AG04449 (cell line): ENCODE data around the gene URAD.
A peak's percentile ranks its signal among the peaks of the same experiment; 100 is the strongest.

Experiments
- CTCF ChIA-PET: fragments of 350-600 bp; formaldehyde crosslinking; extraction: SDS; loops from one replicate; lab custom pipeline; 2021; ENCODE audit warnings: antibody characterized with exemption; lab: Yijun Ruan, JAX
- POLR2A ChIA-PET: fragments of 400-600, 350-600 bp; formaldehyde crosslinking; extraction: SDS; loops from one replicate; lab custom pipeline; 2020; ENCODE audit warnings: antibody characterized with exemption, inconsistent platforms; lab: Yijun Ruan, JAX
- DNase-seq: peaks from one replicate; pipeline ENCODE4 v3.0.0-alpha.2; 2010; ENCODE audit warnings: low read depth, low spot score
- H3K4me3 ChIP-seq: 2 replicates; pipeline ENCODE4 v1.5.1; 2011; ENCODE audit warnings: low read depth, mild to moderate bottlenecking, control low read depth, low read length
- TF ChIP-seq, protein P1 (sequence below): IDR thresholded peaks from one replicate; pipeline ENCODE4 v1.5.1; 2011; ENCODE audit warnings: mild to moderate bottlenecking, moderate library complexity, low read length, control low read depth, inconsistent platforms; ENCODE audit not compliant: insufficient read depth; ENCODE audit errors: missing control alignments

The URAD gene

DNA sequence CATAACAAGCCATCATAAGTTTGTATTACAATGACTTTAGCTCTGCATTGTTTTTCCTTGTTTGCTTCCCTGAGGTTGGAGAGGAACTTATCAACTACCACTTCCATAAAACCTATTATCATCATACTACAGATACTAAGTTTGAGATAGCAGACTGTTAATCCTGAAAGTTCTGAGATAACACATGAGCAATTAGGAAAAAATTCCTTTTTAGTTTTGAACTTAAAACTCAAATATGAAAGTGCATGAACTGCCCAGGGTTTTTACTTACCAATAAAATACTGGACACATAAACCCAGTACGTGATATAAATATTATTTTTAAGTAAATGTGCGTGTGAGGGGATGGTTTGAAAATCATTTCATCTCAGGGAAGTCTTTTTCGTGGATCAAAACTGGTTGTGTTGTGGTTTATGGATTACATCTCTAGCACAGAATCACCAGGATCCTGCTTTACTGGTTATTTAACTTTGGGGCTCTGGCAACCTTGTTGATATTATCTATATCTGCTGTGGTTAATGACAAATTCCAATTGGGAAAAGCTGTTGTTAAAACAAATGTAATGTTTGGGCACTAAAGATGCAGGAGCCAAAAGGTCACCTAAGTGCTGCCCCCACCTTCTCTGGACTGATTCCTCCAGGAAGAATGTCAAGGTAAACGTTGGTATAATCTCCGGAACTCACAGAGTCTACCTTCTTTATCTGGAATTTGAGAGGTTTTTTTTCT, 31.8 kb downstream of the URAD start:
- ChIA-PET POLR2A (no interaction called here), CTCF (interaction anchor here (0.9 to 6.2 kb wide), 9 partner anchors 11 to 422 kb away, joined by 3 to 111 read pairs (median 3); no protein-coding TSS in a partner anchor)
- TF ChIP-seq, protein P1, sequence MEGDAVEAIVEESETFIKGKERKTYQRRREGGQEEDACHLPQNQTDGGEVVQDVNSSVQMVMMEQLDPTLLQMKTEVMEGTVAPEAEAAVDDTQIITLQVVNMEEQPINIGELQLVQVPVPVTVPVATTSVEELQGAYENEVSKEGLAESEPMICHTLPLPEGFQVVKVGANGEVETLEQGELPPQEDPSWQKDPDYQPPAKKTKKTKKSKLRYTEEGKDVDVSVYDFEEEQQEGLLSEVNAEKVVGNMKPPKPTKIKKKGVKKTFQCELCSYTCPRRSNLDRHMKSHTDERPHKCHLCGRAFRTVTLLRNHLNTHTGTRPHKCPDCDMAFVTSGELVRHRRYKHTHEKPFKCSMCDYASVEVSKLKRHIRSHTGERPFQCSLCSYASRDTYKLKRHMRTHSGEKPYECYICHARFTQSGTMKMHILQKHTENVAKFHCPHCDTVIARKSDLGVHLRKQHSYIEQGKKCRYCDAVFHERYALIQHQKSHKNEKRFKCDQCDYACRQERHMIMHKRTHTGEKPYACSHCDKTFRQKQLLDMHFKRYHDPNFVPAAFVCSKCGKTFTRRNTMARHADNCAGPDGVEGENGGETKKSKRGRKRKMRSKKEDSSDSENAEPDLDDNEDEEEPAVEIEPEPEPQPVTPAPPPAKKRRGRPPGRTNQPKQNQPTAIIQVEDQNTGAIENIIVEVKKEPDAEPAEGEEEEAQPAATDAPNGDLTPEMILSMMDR: no peak
- DNase-seq: no peak
- H3K4me3 ChIP-seq: no peak overlapping the region

DNA sequence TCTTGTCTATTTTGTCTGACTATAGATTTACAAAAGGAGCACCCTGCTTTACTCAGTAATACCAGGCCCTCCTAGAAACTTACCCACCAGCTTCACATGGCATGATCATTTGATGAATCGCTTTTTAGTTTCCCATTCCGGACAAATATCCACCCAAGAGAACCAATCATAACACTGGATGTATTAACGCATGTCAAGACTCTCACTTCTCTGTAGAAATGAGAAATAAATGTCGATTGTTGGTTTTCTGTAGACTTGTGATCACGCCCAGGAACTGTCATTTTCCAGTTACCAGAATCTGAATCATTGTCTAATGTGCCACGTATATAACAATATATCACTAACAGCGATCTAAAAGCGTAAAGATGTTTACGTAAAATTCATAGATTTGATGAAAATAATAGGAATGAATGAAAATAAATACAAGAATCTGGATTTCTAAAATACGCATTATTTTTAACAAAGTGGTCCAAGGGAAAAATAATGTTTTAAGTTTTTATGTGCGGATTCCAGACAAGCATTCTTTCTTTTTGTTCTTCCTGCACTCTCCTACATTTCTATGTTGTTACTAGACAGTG, 33.4 kb downstream of the URAD start:
- POLR2A ChIA-PET: no interaction called here
- no peak for DNase-seq
- no peak overlapping the region for H3K4me3 ChIP-seq
- CTCF ChIA-PET: interaction anchor here (0.6 to 6.2 kb wide), 27 partner anchors 10 to 970 kb away, joined by 3 to 111 read pairs (median 6); no protein-coding TSS in a partner anchor
- TF ChIP-seq, protein P1: no peak

GRCh38 chr13:27954406-27954851, 34.1 kb downstream of the URAD start:
- DNase-seq: no peak
- peak overlapping the region; percentile 56 for H3K4me3 ChIP-seq
- ChIA-PET CTCF (interaction anchor here (0.6 to 6.2 kb wide), 43 partner anchors 8 to 971 kb away, joined by 3 to 111 read pairs (median 5); no protein-coding TSS in a partner anchor), POLR2A (no interaction called here)
- TF ChIP-seq, protein P1: no peak

- TF ChIP-seq, protein P1: peak; percentile 84
- H3K4me3 ChIP-seq: peak overlapping the region; percentile 56
Observed at GRCh38 chr13:27953676-27954405, 34.7 kb downstream of the URAD start.

DNA sequence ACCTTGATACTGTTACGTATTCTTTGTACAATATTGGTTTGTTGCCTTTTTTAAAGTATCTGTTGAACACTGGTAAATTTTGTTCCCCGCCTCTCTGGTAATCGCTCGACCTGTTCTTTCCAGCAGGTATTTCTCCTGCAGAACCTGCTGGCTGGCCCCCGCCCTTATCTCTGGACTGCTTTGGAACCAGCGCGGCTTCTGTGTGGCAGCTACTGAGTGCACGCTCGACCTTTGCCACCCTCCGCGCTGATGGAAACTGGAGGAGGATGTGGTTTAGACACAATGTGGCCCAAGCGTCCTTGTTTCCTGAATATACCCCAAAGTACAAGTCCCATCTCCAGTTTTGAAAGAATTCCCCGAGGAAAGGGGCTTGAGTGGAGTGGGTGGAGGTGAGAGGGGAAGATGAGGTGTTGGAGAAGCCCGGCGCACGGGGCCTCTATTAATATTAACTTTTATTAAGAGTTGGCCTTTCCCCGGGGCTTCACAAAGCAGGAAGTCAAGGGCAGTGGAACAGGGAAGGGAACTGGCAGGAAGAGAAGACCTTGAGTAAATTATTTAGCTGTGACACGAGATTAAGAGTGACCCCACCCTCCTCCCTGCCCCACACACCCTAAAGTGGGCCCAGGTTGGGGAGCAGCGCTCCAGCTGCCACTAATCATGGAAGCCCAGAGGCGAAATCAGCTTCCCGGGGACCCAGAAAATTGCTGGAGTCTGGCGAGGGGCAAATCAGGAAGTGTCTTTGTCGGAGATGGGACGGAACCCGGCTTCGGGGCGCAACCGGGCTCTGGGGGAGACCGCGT, 35.4 kb downstream of the URAD start:
- CTCF ChIA-PET: interaction anchor here (0.9 to 6.2 kb wide), 37 partner anchors 8 to 970 kb away, joined by 3 to 111 read pairs (median 6); no protein-coding TSS in a partner anchor
- TF ChIP-seq, protein P1: no peak
- DNase-seq: no peak
- H3K4me3 ChIP-seq: peak overlapping the region; percentile 46
- POLR2A ChIA-PET: no interaction called here

More at GRCh38 chr13:27953676-27954405, 34.7 kb downstream of the URAD start:
- ChIA-PET CTCF (interaction anchor here (0.6 to 6.2 kb wide), 49 partner anchors 8 to 971 kb away, joined by 3 to 111 read pairs (median 4); no protein-coding TSS in a partner anchor), POLR2A (no interaction called here)
- DNase-seq: no peak
